Transverse colon (tissue), 4 donors: ENCODE data around the gene CCDC167. TPM values are rescaled to one million over a fixed set of nuclear protein-coding genes. Genes with fewer than 3 reads are reported as not detected.
A peak's percentile ranks its signal among the peaks of the same experiment; 100 is the strongest.

Experiments used
- DNase-seq: peaks from one replicate; pipeline ENCODE4 v3.0.0-alpha.2; 2019
- H3K27ac ChIP-seq, 4 donors: fragments of 200-600 bp; sonication (generic); 2 replicates each; pipeline ENCODE4 v1.5.1; 2016 to 2018; ENCODE audit warnings: inconsistent platforms in 4 of 4
- H3K27me3 ChIP-seq: fragments of 200-600 bp; sonication (generic); 2 replicates; pipeline ENCODE4 v1.5.1; 2017; ENCODE audit warnings: inconsistent platforms
- H3K36me3 ChIP-seq, 4 donors: fragments of 200-600 bp; sonication (generic); 2 replicates each; pipeline ENCODE4 v1.5.1; 2017 to 2019; ENCODE audit warnings: inconsistent platforms in 4 of 4
- H3K4me1 ChIP-seq, 4 donors: fragments of 200-600 bp; sonication (generic); 2 replicates each; pipeline ENCODE4 v1.5.1; 2017 to 2020; ENCODE audit warnings: inconsistent platforms in 4 of 4
- H3K4me3 ChIP-seq, 4 donors: fragments of 200-600 bp; sonication (generic); 1 replicate in 1 of 4; 2 replicates in 3 of 4; pipeline versions ENCODE4 v1.5.1 to v1.6.1; 2017 to 2019; ENCODE audit warnings: inconsistent platforms in 4 of 4
- H3K9me3 ChIP-seq, 2 donors: fragments of 200-600 bp; sonication (generic); 2 replicates each; pipeline ENCODE4 v1.5.1; 2017 to 2019; ENCODE audit warnings: inconsistent platforms in 2 of 2
- CTCF ChIP-seq, 5 experiments: fragments of 200-600 bp in 3 of 5; fragments of 450-650 bp in 2 of 5; sonication (generic) in 3 of 5; IDR thresholded peaks; 1 replicate in 2 of 5; 2 replicates in 3 of 5; pipeline ENCODE4 v1.5.1; 2016 to 2017; ENCODE audit warnings: antibody characterized with exemption in 5 of 5, inconsistent platforms in 3 of 5, mild to moderate bottlenecking in 2 of 5, moderate library complexity in 1 of 5
- EP300 ChIP-seq: sonication (generic); formaldehyde crosslinking; IDR thresholded peaks from one replicate; pipeline ENCODE4 v1.6.1; 2017; ENCODE audit warnings: antibody characterized with exemption, low read depth
- POLR2A ChIP-seq: fragments of 450-650 bp; IDR thresholded peaks from one replicate; pipeline ENCODE4 v1.6.1; 2016; ENCODE audit warnings: antibody characterized with exemption, mild to moderate bottlenecking, moderate library complexity
- POLR2AphosphoS5 ChIP-seq, 3 donors: sonication (generic); formaldehyde crosslinking; IDR thresholded peaks; one replicate each; pipeline ENCODE4 v1.6.1; 2016; ENCODE audit warnings: antibody characterized with exemption in 3 of 3
- WGBS, 2 donors: methylation state at CpG; one replicate each; pipeline ENCODE4 v1.1.5; 2018; ENCODE audit warnings: low coverage in 1 of 2; 5-methylcytosine and 5-hydroxymethylcytosine counted together
- in situ Hi-C, 4 donors: fragments of 200-750 bp; cut with MboI; loops; one replicate each; pipeline versions ENCODE4 v1.15.0 to v1.15.1; 2017; ENCODE audit warnings: low sequenced_read_pairs in 3 of 4, low pct_ligation_motif_present in 1 of 4, low pct_unique_long_range_greater_than_20kb in 1 of 4
- intact Hi-C: fragments of 100-400 bp; cut with DNase I; formaldehyde crosslinking; loops from one replicate; pipeline ENCODE4 v1.15.1; 2023; ENCODE audit warnings: low total_unique reads
- total RNA-seq, 4 donors: library from RNA; depleted of rRNA; stranded (reverse); fragments of >200 nt; gene quantifications; one replicate each; pipeline ENCODE4 v1.1.0, GENCODE V29; 2016

The CCDC167 gene
- total RNA-seq, 4 donors from 2014 or later, result 16.9 to 21.8 TPM; not detected in 2

DNA sequence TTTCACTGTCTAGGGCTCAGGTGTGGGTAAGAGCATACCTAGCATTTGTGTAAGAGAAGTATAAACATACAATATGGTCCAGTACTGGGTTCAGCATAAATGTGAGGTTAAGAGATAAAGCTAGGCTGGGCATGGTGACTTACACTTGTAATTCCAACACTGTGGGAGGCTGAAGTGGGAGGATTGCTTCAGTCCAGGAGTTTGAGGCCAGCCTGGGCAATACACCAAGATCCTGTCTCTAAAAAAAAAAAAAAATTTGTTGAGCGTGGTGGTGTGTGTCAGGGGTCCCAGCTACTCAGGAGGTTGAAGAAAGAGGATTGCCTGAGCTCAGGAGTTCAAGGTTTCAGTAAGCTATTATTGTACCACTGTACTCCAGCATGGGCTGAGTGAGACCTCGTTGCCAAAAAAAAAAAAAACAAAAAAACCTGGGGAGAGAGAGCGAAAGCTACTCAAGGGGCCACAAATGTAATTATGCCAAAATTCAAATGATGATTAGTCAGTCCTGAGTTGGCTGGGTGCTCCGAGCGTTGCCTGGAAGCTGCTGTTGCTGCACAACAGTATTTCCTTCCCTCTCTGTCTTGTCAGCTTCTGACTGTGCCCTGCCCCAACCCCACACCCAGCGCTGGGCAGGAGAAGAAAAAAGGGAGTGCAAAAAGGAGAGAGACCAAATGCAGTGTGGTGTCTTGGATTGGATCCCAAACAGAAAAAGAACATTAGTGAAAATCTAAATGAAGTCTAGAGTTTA, 42.7 kb downstream of the CCDC167 start:
- Histone ChIP-seq H3K4me3 (no peak overlapping the region), H3K27ac (peak overlapping the region in 1 of 4 donors; percentile 20), H3K4me1 (peaks cover 6 to 15% (median 10%) of the 10 kb centered on the region in 4 donors), H3K27me3 (no peaks in the 10 kb centered on the region), H3K9me3 (no peaks in the 10 kb centered on the region), H3K36me3 (peaks cover 0 to 34% (median 14%) of the 10 kb centered on the region in 4 donors)
- intact Hi-C loops, result no loop called here
- DNase-seq, result no peak
- in situ Hi-C loops, result no loop called here
- TF ChIP-seq POLR2AphosphoS5 (IDR thresholded peaks at IDR 0.05) (no peak), EP300 (no peak), CTCF (IDR thresholded peaks at IDR 0.05) (no peak), POLR2A (no peak)
- 64 to 66% methylated on average over 6 of the region's 6 CpGs for WGBS, 2 donors

- H3K27me3 ChIP-seq, result no peaks in the 10 kb centered on the region
- in situ Hi-C loops, result no loop called here
- no peak overlapping the region for H3K4me3 ChIP-seq
- peaks cover 0 to 27% (median 13%) of the 10 kb centered on the region in 4 donors for H3K36me3 ChIP-seq
- H3K27ac ChIP-seq, result no peak overlapping the region
- TF ChIP-seq EP300 (no peak), CTCF (IDR thresholded peaks at IDR 0.05) (no peak), POLR2A (no peak), POLR2AphosphoS5 (IDR thresholded peaks at IDR 0.05) (no peak)
- no peak for DNase-seq
- H3K4me1 ChIP-seq, result peaks cover 6 to 15% (median 10%) of the 10 kb centered on the region in 4 donors
- 91 to 100% methylated on average over 1 to 6 of the region's 6 CpGs for WGBS, 2 donors
- intact Hi-C loops, result no loop called here
- H3K9me3 ChIP-seq, result no peaks in the 10 kb centered on the region
Observed at GRCh38 chr6:37456126-37456525, 43.6 kb downstream of the CCDC167 start.

GRCh38 chr6:37454420-37455140, 45.1 kb downstream of the CCDC167 start:
- intact Hi-C loops, result no loop called here

More at GRCh38 chr6:37454420-37455140, 45.1 kb downstream of the CCDC167 start:
- H3K27ac ChIP-seq, result peak overlapping the region; percentile 59 to 76 (median 74)
- in situ Hi-C loops, result no loop called here
- 64 to 72% methylated on average over 7 to 8 of the region's 8 CpGs for WGBS, 2 donors
- peaks cover 0 to 28% (median 14%) of the 10 kb centered on the region in 4 donors for H3K36me3 ChIP-seq
- no peaks in the 10 kb centered on the region for H3K9me3 ChIP-seq
- peaks cover 6 to 15% (median 10%) of the 10 kb centered on the region in 4 donors for H3K4me1 ChIP-seq
- no peaks in the 10 kb centered on the region for H3K27me3 ChIP-seq
- DNase-seq, result peak; percentile 51
- no peak overlapping the region for H3K4me3 ChIP-seq
- no peak for TF ChIP-seq EP300
- peak; percentile 20 to 68 (median 53) for TF ChIP-seq POLR2AphosphoS5 (IDR thresholded peaks at IDR 0.05)
- no peak for TF ChIP-seq CTCF (IDR thresholded peaks at IDR 0.05)
- no peak for TF ChIP-seq POLR2A
